Activated CD8-positive, alpha-beta T cell treated with anti-CD3 and anti-CD28 coated beads for 36 hours (primary cell): Measurements from ENCODE around the gene GLG1. TPM values are rescaled to one million over a fixed set of nuclear protein-coding genes. Genes with fewer than 3 reads are reported as not detected.

Experiments used
- ATAC-seq: fragments of 200-7000 bp; cut with Tn5 transposase; one replicate; pipeline ENCODE4 v1.10.0; 2021; ENCODE audit warnings: mild to moderate bottlenecking, moderate library complexity
- CTCF ChIA-PET: fragments of 350-600 bp; sonication (Branson Sonifier 250); formaldehyde crosslinking; loops from one replicate; lab custom pipeline; 2021; ENCODE audit warnings: antibody characterized with exemption; lab: Charles Lee
- POLR2A ChIA-PET: fragments of 350-600 bp; sonication (Branson Sonifier 250); formaldehyde crosslinking; loops from one replicate; lab custom pipeline; 2021; ENCODE audit warnings: antibody characterized with exemption; lab: Charles Lee
- DNase-seq: peaks from one replicate; pipeline ENCODE4 v3.0.0-alpha.2; 2020
- H3K27ac Mint-ChIP-seq: one replicate; pipeline ENCODE4 v1.8.0; 2021; ENCODE audit warnings: mild to moderate bottlenecking, mixed read lengths
- H3K27me3 Mint-ChIP-seq: one replicate; pipeline ENCODE4 v1.8.0; 2021; ENCODE audit warnings: mixed read lengths
- H3K36me3 Mint-ChIP-seq: one replicate; pipeline ENCODE4 v1.8.0; 2021; ENCODE audit warnings: low read depth, mixed read lengths
- H3K4me1 Mint-ChIP-seq: one replicate; pipeline ENCODE4 v1.8.0; 2021; ENCODE audit warnings: low read depth, mixed read lengths
- H3K4me3 Mint-ChIP-seq: one replicate; pipeline ENCODE4 v1.8.0; 2021; ENCODE audit warnings: mild to moderate bottlenecking, moderate library complexity, mixed read lengths
- H3K9me3 Mint-ChIP-seq: one replicate; pipeline ENCODE4 v1.8.0; 2021; ENCODE audit warnings: mixed read lengths
- intact Hi-C: fragments of 100-400 bp; cut with micrococcal nuclease; formaldehyde crosslinking; loops from one replicate; pipeline ENCODE4 v1.10.0; 2022
- total RNA-seq, 2 experiments: library from RNA; stranded (reverse); gene quantifications; one replicate each; pipeline ENCODE4 v1.2.3, GENCODE V29; 2021
- TF ChIP-seq, protein P1 (sequence below): fragments of 200-600 bp; IDR thresholded peaks from one replicate; pipeline ENCODE4 v1.8.0; 2022; ENCODE audit warnings: antibody characterized with exemption, mild to moderate bottlenecking

GLG1 gene
- total RNA-seq, 2 experiments from 2014 or later: 70.0 to 74.9 TPM

- intact Hi-C loops: no loop called here
- TF ChIP-seq, protein P1, sequence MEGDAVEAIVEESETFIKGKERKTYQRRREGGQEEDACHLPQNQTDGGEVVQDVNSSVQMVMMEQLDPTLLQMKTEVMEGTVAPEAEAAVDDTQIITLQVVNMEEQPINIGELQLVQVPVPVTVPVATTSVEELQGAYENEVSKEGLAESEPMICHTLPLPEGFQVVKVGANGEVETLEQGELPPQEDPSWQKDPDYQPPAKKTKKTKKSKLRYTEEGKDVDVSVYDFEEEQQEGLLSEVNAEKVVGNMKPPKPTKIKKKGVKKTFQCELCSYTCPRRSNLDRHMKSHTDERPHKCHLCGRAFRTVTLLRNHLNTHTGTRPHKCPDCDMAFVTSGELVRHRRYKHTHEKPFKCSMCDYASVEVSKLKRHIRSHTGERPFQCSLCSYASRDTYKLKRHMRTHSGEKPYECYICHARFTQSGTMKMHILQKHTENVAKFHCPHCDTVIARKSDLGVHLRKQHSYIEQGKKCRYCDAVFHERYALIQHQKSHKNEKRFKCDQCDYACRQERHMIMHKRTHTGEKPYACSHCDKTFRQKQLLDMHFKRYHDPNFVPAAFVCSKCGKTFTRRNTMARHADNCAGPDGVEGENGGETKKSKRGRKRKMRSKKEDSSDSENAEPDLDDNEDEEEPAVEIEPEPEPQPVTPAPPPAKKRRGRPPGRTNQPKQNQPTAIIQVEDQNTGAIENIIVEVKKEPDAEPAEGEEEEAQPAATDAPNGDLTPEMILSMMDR: no peak
- Mint-ChIP-seq H3K27me3 (no peaks in the 10 kb centered on the region), H3K4me1 (peaks cover 19% of the 10 kb centered on the region), H3K9me3 (no peaks in the 10 kb centered on the region), H3K4me3 (no peak overlapping the region), H3K36me3 (peaks cover 55% of the 10 kb centered on the region), H3K27ac (no peak overlapping the region)
- no peak for DNase-seq
- no peak for ATAC-seq
- ChIA-PET POLR2A (no interaction called here), CTCF (interaction anchor here (0.6 to 1.0 kb wide), 2 partner anchors 33 to 160 kb away, joined by 3 to 4 read pairs; no protein-coding TSS in a partner anchor)
Observed at GRCh38 chr16:74468807-74469525, 137.9 kb downstream of the GLG1 start.

- TF ChIP-seq, protein P1: no peak
- Mint-ChIP-seq H3K4me3 (no peak overlapping the region), H3K27ac (peak overlapping the region; percentile 52), H3K27me3 (no peaks in the 10 kb centered on the region), H3K36me3 (peaks cover 48% of the 10 kb centered on the region), H3K4me1 (peaks cover 19% of the 10 kb centered on the region), H3K9me3 (no peaks in the 10 kb centered on the region)
- intact Hi-C loops: no loop called here
- CTCF ChIA-PET: no interaction called here
- DNase-seq (no peak), ATAC-seq (peak; percentile 73)
- POLR2A ChIA-PET: no interaction called here
Observed at GRCh38 chr16:74466872-74467271, 140.0 kb downstream of the GLG1 start.

GRCh38 chr16:74465851-74466685 lies 140.8 kb downstream of the GLG1 start:
- ATAC-seq: no peak
- no peaks in the 10 kb centered on the region for H3K27me3 Mint-ChIP-seq
- H3K4me3 Mint-ChIP-seq: no peak overlapping the region
- POLR2A ChIA-PET: interaction anchor here (0.7 to 1.3 kb wide), 4 partner anchors 141 to 235 kb away, joined by 3 to 4 read pairs (median 3); partner anchors contain the start of genes GLG1 and MLKL
- DNase-seq: no peak
- CTCF ChIA-PET: interaction anchor here (1.5 kb wide), 1 partner anchor 157 kb away, joined by 3 read pairs; no protein-coding TSS in a partner anchor
- TF ChIP-seq, protein P1: no peak
- peak overlapping the region; percentile 52 for H3K27ac Mint-ChIP-seq
- peaks cover 48% of the 10 kb centered on the region for H3K36me3 Mint-ChIP-seq
- intact Hi-C loops: no loop called here
- no peaks in the 10 kb centered on the region for H3K9me3 Mint-ChIP-seq
- peaks cover 19% of the 10 kb centered on the region for H3K4me1 Mint-ChIP-seq

DNA sequence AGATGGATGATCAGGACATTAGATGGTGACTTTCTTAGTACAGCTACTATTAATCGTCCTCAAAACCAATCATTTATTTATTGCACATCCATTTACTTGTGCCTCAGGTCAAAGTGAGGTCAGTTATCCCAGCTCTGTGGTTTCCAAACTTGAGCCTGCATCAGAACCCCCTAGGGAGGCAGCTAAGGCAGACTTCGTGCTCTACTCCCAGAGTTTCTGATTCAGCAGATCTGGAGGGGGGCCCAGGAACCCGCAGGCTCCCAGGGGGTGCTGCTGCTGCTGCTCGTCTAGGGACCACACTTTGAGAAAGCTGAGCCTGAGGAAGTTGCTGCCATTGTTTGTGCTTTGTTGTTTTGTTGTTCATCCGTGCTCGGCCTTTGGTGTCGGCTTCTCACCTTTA lies 141.6 kb downstream of the GLG1 start:
- intact Hi-C loops: no loop called here
- DNase-seq: no peak
- Mint-ChIP-seq H3K36me3 (peaks cover 52% of the 10 kb centered on the region), H3K27ac (no peak overlapping the region), H3K9me3 (no peaks in the 10 kb centered on the region), H3K4me1 (peaks cover 19% of the 10 kb centered on the region), H3K4me3 (no peak overlapping the region), H3K27me3 (no peaks in the 10 kb centered on the region)
- no peak for ATAC-seq
- CTCF ChIA-PET: interaction anchor here (1.5 kb wide), 1 partner anchor 158 kb away, joined by 3 read pairs; no protein-coding TSS in a partner anchor
- TF ChIP-seq, protein P1: no peak
- POLR2A ChIA-PET: interaction anchor here (1.2 to 1.3 kb wide), 2 partner anchors 142 to 200 kb away, joined by 3 to 4 read pairs; partner anchors contain the start of gene GLG1
